SIG-M5 (cell line): Measurements from ENCODE around the gene GUCY1A2.

Source experiments
- DNase-seq: peaks from one replicate; lab custom pipeline; 2025; lab: John Stamatoyannopoulos, UW

The GUCY1A2 gene

GRCh38 chr11:106644824-106645223 lies 373.5 kb downstream of the GUCY1A2 start:
- DNase-seq: no peak

- no peak for DNase-seq
These were observed 375.9 kb downstream of the GUCY1A2 start for GRCh38 chr11:106642331-106642730.

GRCh38 chr11:106632283-106632682 lies 386.0 kb downstream of the GUCY1A2 start:
- no peak for DNase-seq

GRCh38 chr11:106627694-106628093 lies 390.6 kb downstream of the GUCY1A2 start:
- DNase-seq: no peak

- no peak for DNase-seq
These were observed 392.7 kb downstream of the GUCY1A2 start for GRCh38 chr11:106625566-106625965.

GRCh38 chr11:106624377-106624776 lies 393.9 kb downstream of the GUCY1A2 start:
- no peak for DNase-seq
